ENCODE measurements around the gene CX3CL1. TPM values are rescaled to one million over a fixed set of nuclear protein-coding genes. Genes with fewer than 3 reads are reported as not detected.
"Not testable (repeated sequence)": the region's sequence is repeated elsewhere in the genome, so short reads cannot be mapped to it uniquely, and the experiment has no call there.

Gene CX3CL1
- total RNA-seq, 2 experiments from 2014 or later, result not detected

GRCh38 chr16:57360321-57360935 lies 11.9 kb upstream of the CX3CL1 start:
- H3K4me1 Mint-ChIP-seq (ENCODE audit: low read depth), result peaks cover 3% of the 10 kb centered on the region
- no peak for DNase-seq
- intact Hi-C loops (cut with micrococcal nuclease), result no loop called here
- ChIA-PET CTCF (interaction anchor here (1.1 to 1.7 kb wide), 2 partner anchors 16 to 58 kb away, joined by 3 to 5 read pairs; no protein-coding TSS in a partner anchor), POLR2A (no interaction called here)
- H3K4me3 Mint-ChIP-seq, result no peak overlapping the region
- H3K27me3 Mint-ChIP-seq, result no peaks in the 10 kb centered on the region
- no peak overlapping the region for H3K27ac Mint-ChIP-seq
- H3K9me3 Mint-ChIP-seq, result no peaks in the 10 kb centered on the region
- no peaks in the 10 kb centered on the region for H3K36me3 Mint-ChIP-seq

GRCh38 chr16:57361404-57361803 lies 10.9 kb upstream of the CX3CL1 start:
- ChIA-PET POLR2A (no interaction called here), CTCF (interaction anchor here (1.1 kb wide), 1 partner anchor 15 kb away, joined by 3 read pairs; no protein-coding TSS in a partner anchor)
- Mint-ChIP-seq H3K4me3 (no peak overlapping the region), H3K4me1 (ENCODE audit: low read depth) (peaks cover 3% of the 10 kb centered on the region), H3K27me3 (no peaks in the 10 kb centered on the region), H3K36me3 (no peaks in the 10 kb centered on the region), H3K27ac (no peak overlapping the region), H3K9me3 (no peaks in the 10 kb centered on the region)
- intact Hi-C loops (cut with micrococcal nuclease), result no loop called here
- DNase-seq, result no peak

- Mint-ChIP-seq H3K27me3 (peaks cover 6% of the 10 kb centered on the region), H3K4me3 (no peak overlapping the region), H3K4me1 (ENCODE audit: low read depth) (no peaks in the 10 kb centered on the region), H3K36me3 (no peaks in the 10 kb centered on the region), H3K27ac (no peak overlapping the region), H3K9me3 (no peaks in the 10 kb centered on the region)
- CTCF ChIA-PET, result interaction anchor here (1.0 kb wide), 1 partner anchor 53 kb away, joined by 3 read pairs; no protein-coding TSS in a partner anchor
- intact Hi-C loops (cut with micrococcal nuclease), result no loop called here
- POLR2A ChIA-PET, result no interaction called here
- no peak for DNase-seq
Measured at GRCh38 chr16:57364143-57364542, 8.1 kb upstream of the CX3CL1 start.

DNA sequence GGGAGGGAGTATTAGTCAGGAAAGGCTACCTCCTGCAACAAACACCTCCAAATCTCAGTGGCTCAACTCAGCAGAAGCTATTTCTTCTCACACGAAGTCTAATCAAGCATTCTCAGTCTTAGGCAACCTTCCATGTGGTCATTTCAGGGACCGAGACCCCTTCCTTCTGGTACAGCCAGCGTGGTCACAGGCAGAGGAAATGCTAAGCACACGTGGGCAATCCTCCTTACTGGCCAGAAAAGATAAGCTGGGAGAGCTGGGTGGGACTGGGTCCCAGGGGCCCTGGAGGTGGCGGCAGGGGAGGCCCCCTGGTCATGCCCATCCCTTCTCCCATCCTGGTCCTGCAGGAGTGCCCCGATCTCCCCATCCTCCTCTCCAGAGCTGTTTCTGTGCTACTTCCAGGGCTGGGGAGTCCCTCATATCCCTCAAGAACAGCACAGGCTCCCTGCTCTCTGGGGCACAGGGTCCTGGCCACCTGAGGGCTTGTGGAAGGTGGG lies 5.7 kb upstream of the CX3CL1 start:
- Mint-ChIP-seq H3K4me1 (ENCODE audit: low read depth) (no peaks in the 10 kb centered on the region), H3K27ac (no peak overlapping the region), H3K9me3 (no peaks in the 10 kb centered on the region), H3K4me3 (no peak overlapping the region), H3K36me3 (no peaks in the 10 kb centered on the region), H3K27me3 (peaks cover 6% of the 10 kb centered on the region)
- POLR2A ChIA-PET, result no interaction called here
- no peak for DNase-seq
- CTCF ChIA-PET, result no interaction called here
- intact Hi-C loops (cut with micrococcal nuclease), result no loop called here

GRCh38 chr16:57367116-57367752 lies 5.1 kb upstream of the CX3CL1 start:
- no peaks in the 10 kb centered on the region for H3K9me3 Mint-ChIP-seq
- H3K27ac Mint-ChIP-seq, result no peak overlapping the region
- no peak overlapping the region for H3K4me3 Mint-ChIP-seq
- ChIA-PET POLR2A (no interaction called here), CTCF (no interaction called here)
- no peaks in the 10 kb centered on the region for H3K4me1 Mint-ChIP-seq (ENCODE audit: low read depth)
- intact Hi-C loops (cut with micrococcal nuclease), result no loop called here
- H3K27me3 Mint-ChIP-seq, result peaks cover 6% of the 10 kb centered on the region
- no peaks in the 10 kb centered on the region for H3K36me3 Mint-ChIP-seq
- no peak for DNase-seq

DNA sequence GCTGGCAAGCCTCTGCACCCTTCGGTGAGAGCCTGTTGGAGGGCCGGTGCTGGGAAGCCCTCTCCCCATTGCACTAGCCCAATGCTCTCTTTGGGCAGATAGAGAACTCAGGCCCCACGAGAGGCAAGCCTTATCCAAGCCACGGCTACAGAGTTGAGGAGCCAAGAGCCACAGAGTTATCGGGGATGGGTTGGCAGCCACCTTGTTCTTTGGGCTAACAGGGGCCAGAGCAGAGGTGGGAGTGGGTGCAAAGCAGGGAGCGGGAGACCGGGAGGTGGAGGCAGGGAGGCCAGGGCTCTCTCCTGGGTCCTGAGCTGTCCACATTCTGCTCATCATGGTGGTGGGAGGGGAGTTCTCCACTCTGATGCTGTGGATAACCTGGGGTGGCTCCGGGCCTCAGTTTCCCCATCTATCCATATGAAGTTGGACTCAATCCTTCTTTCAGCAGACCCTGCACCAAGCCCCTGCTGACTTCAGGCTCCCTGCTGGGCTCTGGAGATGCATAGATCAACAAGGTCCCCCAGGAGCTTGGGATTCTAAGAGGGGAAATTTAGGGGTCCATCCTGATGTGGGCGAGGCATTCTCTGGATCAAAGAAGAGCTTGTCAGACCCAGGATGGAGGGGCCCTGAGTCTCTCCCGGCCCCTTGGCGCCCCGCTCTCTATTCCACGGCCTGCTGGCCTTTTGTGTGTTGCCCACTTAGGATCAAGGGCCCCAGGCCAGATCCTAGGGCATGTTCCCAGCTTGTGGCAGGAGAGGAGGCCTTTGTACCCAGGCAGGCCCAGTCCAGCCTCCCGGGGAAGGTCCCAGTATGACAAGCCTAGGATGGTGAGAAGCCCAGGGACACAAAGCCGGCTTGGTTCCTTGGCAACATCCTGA lies 557 bp upstream of the CX3CL1 start:
- intact Hi-C loops (cut with micrococcal nuclease), result no loop called here
- H3K4me3 Mint-ChIP-seq, result no peak overlapping the region
- no peak for DNase-seq
- POLR2A ChIA-PET, result no interaction called here
- CTCF ChIA-PET, result interaction anchor here (1.4 kb wide), 1 partner anchor 45 kb away, joined by 5 read pairs; no protein-coding TSS in a partner anchor
- H3K27me3 Mint-ChIP-seq, result peaks cover 10% of the 10 kb centered on the region
- no peaks in the 10 kb centered on the region for H3K36me3 Mint-ChIP-seq
- H3K4me1 Mint-ChIP-seq (ENCODE audit: low read depth), result peaks cover 4% of the 10 kb centered on the region
- no peaks in the 10 kb centered on the region for H3K9me3 Mint-ChIP-seq
- no peak overlapping the region for H3K27ac Mint-ChIP-seq

GRCh38 chr16:57373117-57373947 lies 1.0 kb downstream of the CX3CL1 start:
- ChIA-PET CTCF (interaction anchor here (0.6 to 1.4 kb wide), 2 partner anchors 44 to 71 kb away, joined by 3 to 5 read pairs; no protein-coding TSS in a partner anchor), POLR2A (no interaction called here)
- no peak overlapping the region for H3K27ac Mint-ChIP-seq
- DNase-seq, result no peak
- H3K27me3 Mint-ChIP-seq, result peaks cover 5% of the 10 kb centered on the region
- H3K9me3 Mint-ChIP-seq, result no peaks in the 10 kb centered on the region
- H3K36me3 Mint-ChIP-seq, result no peaks in the 10 kb centered on the region
- H3K4me1 Mint-ChIP-seq (ENCODE audit: low read depth), result peaks cover 14% of the 10 kb centered on the region
- intact Hi-C loops (cut with micrococcal nuclease), result no loop called here
- H3K4me3 Mint-ChIP-seq, result no peak overlapping the region

GRCh38 chr16:57374067-57374534 lies 1.8 kb downstream of the CX3CL1 start:
- intact Hi-C loops (cut with micrococcal nuclease), result no loop called here
- no peaks in the 10 kb centered on the region for H3K36me3 Mint-ChIP-seq
- no peaks in the 10 kb centered on the region for H3K9me3 Mint-ChIP-seq
- H3K27ac Mint-ChIP-seq, result no peak overlapping the region
- peaks cover 14% of the 10 kb centered on the region for H3K4me1 Mint-ChIP-seq (ENCODE audit: low read depth)
- ChIA-PET POLR2A (no interaction called here), CTCF (no interaction called here)
- no peak overlapping the region for H3K4me3 Mint-ChIP-seq
- peak; percentile 34 for DNase-seq
- peaks cover 3% of the 10 kb centered on the region for H3K27me3 Mint-ChIP-seq

DNA sequence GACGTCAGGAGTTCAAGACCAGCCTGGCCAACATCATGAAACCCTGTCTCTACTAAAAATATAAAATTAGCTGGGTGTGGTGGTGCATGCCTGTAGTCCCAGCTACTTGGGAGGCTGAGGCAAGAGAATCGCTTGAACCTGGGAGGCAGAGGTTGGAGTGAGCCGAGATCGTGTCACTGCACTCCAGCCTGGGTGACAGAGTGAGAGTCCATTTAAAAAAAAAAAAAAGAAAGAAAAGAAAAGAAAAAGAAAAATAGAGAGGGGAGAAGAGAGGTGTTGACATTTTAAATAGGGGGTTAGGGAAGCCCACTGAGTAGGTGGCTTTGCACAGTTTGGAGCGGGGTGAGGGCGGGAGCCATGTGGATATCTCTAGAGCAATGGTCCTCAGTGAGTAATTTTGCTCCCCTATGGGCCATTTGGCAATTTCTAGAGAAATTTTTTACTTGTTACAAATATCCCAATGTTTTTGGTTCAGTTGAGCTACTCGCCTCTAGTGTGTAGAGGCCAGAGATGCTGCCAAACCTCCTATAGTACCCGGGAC lies 2.7 kb downstream of the CX3CL1 start:
- H3K9me3 Mint-ChIP-seq; POLR2A ChIA-PET; H3K4me3 Mint-ChIP-seq; H3K36me3 Mint-ChIP-seq; intact Hi-C loops (cut with micrococcal nuclease); H3K27me3 Mint-ChIP-seq; H3K27ac Mint-ChIP-seq; DNase-seq; CTCF ChIA-PET: not testable (repeated sequence)
- H3K4me1 Mint-ChIP-seq (ENCODE audit: low read depth), result peaks cover 14% of the 10 kb centered on the region

DNA sequence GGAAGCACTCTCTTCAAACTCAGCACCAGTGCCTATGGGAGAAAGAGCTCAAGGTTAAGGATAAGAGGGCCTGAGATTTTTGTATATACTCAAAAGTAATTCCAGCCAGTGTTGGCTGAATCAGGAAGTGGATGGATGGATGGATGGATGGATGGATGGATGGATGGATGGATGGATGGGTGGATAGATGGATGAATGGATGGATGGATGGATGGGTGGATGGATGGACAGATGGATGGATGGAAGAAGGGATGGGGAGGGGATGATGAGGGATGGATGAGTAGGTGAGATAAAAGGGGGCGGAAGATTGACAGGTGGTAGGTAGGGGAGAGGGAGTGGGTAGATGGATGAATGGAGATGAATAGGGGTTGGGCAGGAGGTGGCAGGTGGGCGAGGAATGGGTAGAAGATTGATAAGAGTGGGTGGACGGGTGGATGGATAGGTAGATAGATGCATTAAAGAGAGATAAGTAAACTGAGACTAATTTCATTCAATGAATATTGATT lies 4.1 kb downstream of the CX3CL1 start:
- Mint-ChIP-seq H3K36me3 (no peaks in the 10 kb centered on the region), H3K27ac (no peak overlapping the region), H3K9me3 (no peaks in the 10 kb centered on the region), H3K4me1 (ENCODE audit: low read depth) (peaks cover 14% of the 10 kb centered on the region), H3K27me3 (peaks cover 3% of the 10 kb centered on the region), H3K4me3 (no peak overlapping the region)
- intact Hi-C loops (cut with micrococcal nuclease), result no loop called here
- CTCF ChIA-PET, result interaction anchor here (0.9 kb wide), 1 partner anchor 15 kb away, joined by 3 read pairs; no protein-coding TSS in a partner anchor
- POLR2A ChIA-PET, result no interaction called here
- no peak for DNase-seq

Measured in activated CD4-positive, alpha-beta memory T cell treated with anti-CD3 and anti-CD28 coated beads for 36 hours (primary cell).